ENCODE results near the gene APBA2.

The APBA2 gene

GRCh38 chr15:29134239-29134638 lies 248.5 kb downstream of the APBA2 start:
- DNase-seq (ENCODE audit: low read depth in 2 of 2), result no peak

- no peak for DNase-seq (ENCODE audit: low read depth in 2 of 2)
Observed at GRCh38 chr15:29134641-29135308, 249.0 kb downstream of the APBA2 start.

- DNase-seq (ENCODE audit: low read depth in 2 of 2), result no peak
Observed at GRCh38 chr15:29135309-29135657, 249.5 kb downstream of the APBA2 start.

GRCh38 chr15:29135702-29136646 lies 250.2 kb downstream of the APBA2 start:
- DNase-seq (ENCODE audit: low read depth in 2 of 2), result no peak

GRCh38 chr15:29138260-29138659 lies 252.5 kb downstream of the APBA2 start:
- DNase-seq (ENCODE audit: low read depth in 2 of 2), result no peak

- no peak for DNase-seq (ENCODE audit: low read depth in 2 of 2)
Observed at GRCh38 chr15:29139072-29139471, 253.3 kb downstream of the APBA2 start.

GRCh38 chr15:29139540-29140459 lies 254.0 kb downstream of the APBA2 start:
- DNase-seq (ENCODE audit: low read depth in 2 of 2), result no peak

GRCh38 chr15:29140475-29141307 lies 254.9 kb downstream of the APBA2 start:
- no peak for DNase-seq (ENCODE audit: low read depth in 2 of 2)

GRCh38 chr15:29141308-29142128 lies 255.7 kb downstream of the APBA2 start:
- DNase-seq (ENCODE audit: low read depth in 2 of 2), result no peak

GRCh38 chr15:29142129-29142747 lies 256.5 kb downstream of the APBA2 start:
- no peak for DNase-seq (ENCODE audit: low read depth in 2 of 2)

GRCh38 chr15:29143293-29143692 lies 257.5 kb downstream of the APBA2 start:
- no peak for DNase-seq (ENCODE audit: low read depth in 2 of 2)

GRCh38 chr15:29143909-29144635 lies 258.3 kb downstream of the APBA2 start:
- no peak for DNase-seq (ENCODE audit: low read depth in 2 of 2)

- no peak for DNase-seq (ENCODE audit: low read depth in 2 of 2)
Observed at GRCh38 chr15:29149738-29150075, 263.9 kb downstream of the APBA2 start.

- DNase-seq (ENCODE audit: low read depth in 2 of 2), result no peak
Observed at GRCh38 chr15:29150515-29151483, 265.0 kb downstream of the APBA2 start.

- no peak for DNase-seq (ENCODE audit: low read depth in 2 of 2)
Observed at GRCh38 chr15:29151484-29151857, 265.7 kb downstream of the APBA2 start.

- DNase-seq (ENCODE audit: low read depth in 2 of 2), result no peak
Observed at GRCh38 chr15:29156521-29156920, 270.7 kb downstream of the APBA2 start.

- no peak for DNase-seq (ENCODE audit: low read depth in 2 of 2)
Observed at GRCh38 chr15:29159771-29160455, 274.1 kb downstream of the APBA2 start.

Measured in activated CD8-positive, alpha-beta memory T cell treated with anti-CD3 and anti-CD28 coated beads for 4 hours (primary cell).